HUES6 (cell line): ENCODE data around the gene MOCS3.

Experiments
- H3K27ac ChIP-seq: 2 replicates; pipeline ENCODE4 v1.7.0; 2013; ENCODE audit warnings: low read depth, mild to moderate bottlenecking, low read length, inconsistent platforms
- H3K27me3 ChIP-seq: 2 replicates; pipeline ENCODE4 v1.6.1; 2013; ENCODE audit warnings: low read length; ENCODE audit not compliant: control insufficient read depth, insufficient read depth
- H3K36me3 ChIP-seq: 2 replicates; pipeline ENCODE4 v1.6.1; 2013; ENCODE audit warnings: low read length; ENCODE audit not compliant: control insufficient read depth, insufficient read depth
- H3K4me1 ChIP-seq: 2 replicates; pipeline ENCODE4 v1.6.1; 2013; ENCODE audit warnings: low read length; ENCODE audit not compliant: control insufficient read depth, insufficient read depth
- H3K4me3 ChIP-seq: 2 replicates; pipeline ENCODE4 v1.5.1; 2013; ENCODE audit warnings: low read depth, low read length
- H3K9ac ChIP-seq: one replicate; pipeline ENCODE4 v1.6.1; 2013; ENCODE audit warnings: mild to moderate bottlenecking, low read length
- H3K9me3 ChIP-seq: 2 replicates; pipeline ENCODE4 v1.6.1; 2013; ENCODE audit warnings: low read depth, low read length; ENCODE audit not compliant: control insufficient read depth, insufficient read depth

MOCS3 gene

DNA sequence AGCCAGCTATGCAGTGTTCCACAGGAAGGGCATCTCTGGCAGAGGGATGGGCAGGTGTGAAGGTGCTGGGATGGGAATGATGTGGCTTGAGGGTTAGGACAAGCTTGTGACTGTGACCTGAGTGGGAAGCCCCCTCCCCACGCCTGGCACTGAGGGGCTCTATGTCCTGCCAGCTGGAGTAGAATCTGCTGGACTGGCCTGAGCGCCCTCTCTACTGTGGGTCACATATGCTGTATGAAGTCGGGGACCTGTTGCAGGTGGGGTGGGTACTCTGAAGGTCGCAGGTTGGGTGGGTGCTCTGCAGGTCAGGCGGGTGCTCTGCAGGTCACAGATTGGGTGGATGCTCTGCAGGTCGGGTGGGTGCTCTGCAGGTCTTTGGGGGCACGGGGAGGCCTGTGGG is 44.0 kb downstream of the MOCS3 start:
- Histone ChIP-seq H3K9ac (no peak overlapping the region), H3K9me3 (no peaks in the 10 kb centered on the region), H3K4me3 (no peak overlapping the region), H3K27ac (no peak overlapping the region), H3K36me3 (peaks cover 34% of the 10 kb centered on the region), H3K27me3 (no peaks in the 10 kb centered on the region), H3K4me1 (no peaks in the 10 kb centered on the region)

DNA sequence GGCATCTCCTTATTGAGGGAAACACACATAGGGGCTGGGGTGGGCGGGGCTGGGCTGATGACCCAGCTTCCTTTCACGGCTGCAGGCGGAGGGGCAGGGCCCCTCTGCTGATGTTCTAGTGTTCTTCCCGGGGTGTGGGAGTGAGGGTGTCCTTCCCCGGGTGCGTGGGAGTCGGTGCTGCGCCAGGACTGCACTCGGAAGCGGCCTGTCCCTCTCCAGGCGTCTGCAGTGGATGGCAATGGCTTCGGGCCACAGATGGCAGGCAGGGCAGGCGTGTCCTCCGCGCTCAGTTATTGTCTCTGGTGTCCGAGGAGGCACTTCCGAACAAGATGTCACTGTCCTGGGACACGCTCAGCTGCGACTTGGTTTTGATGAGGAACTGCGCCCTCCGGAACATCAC is 45.1 kb downstream of the MOCS3 start:
- no peak overlapping the region for H3K9ac ChIP-seq
- H3K4me1 ChIP-seq: no peaks in the 10 kb centered on the region
- H3K27me3 ChIP-seq: no peaks in the 10 kb centered on the region
- H3K9me3 ChIP-seq: no peaks in the 10 kb centered on the region
- H3K36me3 ChIP-seq: peaks cover 41% of the 10 kb centered on the region
- H3K4me3 ChIP-seq: no peak overlapping the region
- H3K27ac ChIP-seq: no peak overlapping the region

DNA sequence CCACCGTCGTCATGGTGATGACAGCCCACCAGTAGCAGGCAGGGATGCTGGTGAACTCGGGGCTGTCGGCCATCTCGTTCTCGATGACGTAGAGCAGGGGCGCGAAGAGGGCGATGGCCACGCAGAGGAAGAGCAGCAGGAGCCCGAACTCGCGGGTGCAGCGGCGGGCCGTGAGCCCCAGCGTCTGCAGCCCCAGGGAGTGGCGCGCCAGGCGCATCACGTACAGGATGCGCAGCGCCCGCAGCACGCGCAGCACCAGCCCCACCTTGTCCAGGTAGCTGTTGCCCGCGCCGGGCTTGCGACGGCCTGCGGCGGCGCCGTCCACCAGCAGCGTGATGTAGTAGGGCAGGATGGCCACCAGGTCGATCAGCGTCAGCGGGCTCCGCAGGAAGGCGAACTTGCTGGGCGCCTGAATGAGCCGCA is 45.7 kb downstream of the MOCS3 start:
- no peaks in the 10 kb centered on the region for H3K27me3 ChIP-seq
- H3K27ac ChIP-seq: no peak overlapping the region
- no peaks in the 10 kb centered on the region for H3K9me3 ChIP-seq
- H3K4me1 ChIP-seq: no peaks in the 10 kb centered on the region
- no peak overlapping the region for H3K9ac ChIP-seq
- H3K4me3 ChIP-seq: no peak overlapping the region
- peaks cover 47% of the 10 kb centered on the region for H3K36me3 ChIP-seq

DNA sequence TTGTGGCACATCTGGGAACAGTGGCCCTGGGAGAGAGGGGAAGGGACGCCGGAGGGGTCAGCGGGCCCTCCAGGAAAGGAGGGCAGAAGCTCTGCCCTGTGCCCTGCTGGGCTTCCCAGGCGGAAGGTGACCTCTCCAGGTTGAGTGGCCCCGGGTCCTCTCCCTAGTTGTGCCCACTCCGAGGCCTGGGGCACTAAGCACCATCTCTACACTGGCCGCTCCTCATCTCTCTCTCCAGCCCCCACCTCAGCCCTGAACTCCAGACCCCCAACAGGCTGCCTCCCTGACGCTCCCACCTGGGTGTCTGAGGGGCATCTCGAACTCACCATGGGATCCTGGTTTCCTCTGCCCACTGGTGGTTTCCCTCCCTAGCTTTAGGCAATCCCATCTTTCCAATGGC is 46.2 kb downstream of the MOCS3 start:
- Histone ChIP-seq H3K4me1 (no peaks in the 10 kb centered on the region), H3K9ac (no peak overlapping the region), H3K27me3 (no peaks in the 10 kb centered on the region), H3K27ac (no peak overlapping the region), H3K9me3 (no peaks in the 10 kb centered on the region), H3K4me3 (no peak overlapping the region), H3K36me3 (peaks cover 51% of the 10 kb centered on the region)

GRCh38 chr20:51005214-51005613 is 46.6 kb downstream of the MOCS3 start:
- Histone ChIP-seq H3K9me3 (no peaks in the 10 kb centered on the region), H3K27ac (no peak overlapping the region), H3K4me3 (no peak overlapping the region), H3K27me3 (no peaks in the 10 kb centered on the region), H3K9ac (no peak overlapping the region), H3K4me1 (no peaks in the 10 kb centered on the region), H3K36me3 (peaks cover 56% of the 10 kb centered on the region)

- H3K27ac ChIP-seq: no peak overlapping the region
- no peaks in the 10 kb centered on the region for H3K27me3 ChIP-seq
- H3K4me3 ChIP-seq: no peak overlapping the region
- peaks cover 4% of the 10 kb centered on the region; the same call in 1 of the 2 replicates for H3K4me1 ChIP-seq
- H3K9ac ChIP-seq: no peak overlapping the region
- no peaks in the 10 kb centered on the region for H3K9me3 ChIP-seq
- peaks cover 55% of the 10 kb centered on the region for H3K36me3 ChIP-seq
Measured at GRCh38 chr20:51008718-51009117, 50.1 kb downstream of the MOCS3 start.

GRCh38 chr20:51009303-51010042 is 50.9 kb downstream of the MOCS3 start:
- Histone ChIP-seq H3K9ac (no peak overlapping the region), H3K9me3 (no peaks in the 10 kb centered on the region), H3K27ac (no peak overlapping the region), H3K4me1 (peaks cover 11% of the 10 kb centered on the region), H3K36me3 (peaks cover 47% of the 10 kb centered on the region), H3K4me3 (no peak overlapping the region), H3K27me3 (no peaks in the 10 kb centered on the region)

DNA sequence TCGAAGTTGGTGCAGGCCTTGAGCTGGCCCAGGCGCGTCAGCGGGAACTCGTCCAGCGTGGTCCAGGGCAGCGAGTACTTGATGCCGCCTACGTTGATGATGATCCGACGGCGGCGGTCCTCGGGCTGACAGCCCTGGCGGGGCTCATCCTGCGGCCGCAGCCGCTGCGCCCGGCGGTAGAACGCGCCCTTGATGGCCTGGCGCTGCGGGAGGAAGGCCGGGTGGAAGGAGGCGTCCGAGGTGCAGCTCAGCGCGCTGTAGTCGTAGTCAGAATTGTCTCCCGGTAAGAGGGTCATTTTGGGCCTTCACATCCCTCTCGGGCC is 51.4 kb downstream of the MOCS3 start:
- peaks cover 42% of the 10 kb centered on the region for H3K36me3 ChIP-seq
- H3K27ac ChIP-seq: no peak overlapping the region
- H3K4me3 ChIP-seq: no peak overlapping the region
- no peak overlapping the region for H3K9ac ChIP-seq
- H3K9me3 ChIP-seq: no peaks in the 10 kb centered on the region
- no peaks in the 10 kb centered on the region for H3K27me3 ChIP-seq
- H3K4me1 ChIP-seq: peaks cover 17% of the 10 kb centered on the region

- Histone ChIP-seq H3K4me3 (no peak overlapping the region), H3K36me3 (peaks cover 36% of the 10 kb centered on the region), H3K9ac (no peak overlapping the region), H3K9me3 (no peaks in the 10 kb centered on the region), H3K27me3 (no peaks in the 10 kb centered on the region), H3K4me1 (peaks cover 24% of the 10 kb centered on the region), H3K27ac (no peak overlapping the region)
Measured at GRCh38 chr20:51010932-51011331, 52.3 kb downstream of the MOCS3 start.

DNA sequence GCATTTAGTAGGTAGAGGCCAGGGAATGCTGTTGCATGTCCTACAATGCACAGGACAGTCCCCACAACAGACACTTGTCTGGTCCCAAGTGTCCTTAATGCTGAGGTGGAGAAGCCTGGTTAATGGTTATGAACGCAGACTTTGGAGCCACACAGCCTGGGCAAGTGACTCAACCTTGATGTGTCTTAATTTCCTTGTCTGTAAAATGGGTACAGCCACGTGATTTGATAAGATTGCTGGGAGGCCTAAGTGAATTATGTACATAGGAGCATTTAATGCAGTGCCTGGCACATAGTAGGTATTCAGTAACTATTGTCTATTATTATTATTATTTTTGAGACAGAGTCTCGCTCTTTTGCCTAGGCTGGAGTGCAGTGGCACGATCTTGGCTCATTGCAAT is 52.9 kb downstream of the MOCS3 start:
- Histone ChIP-seq H3K4me1 (peaks cover 24% of the 10 kb centered on the region), H3K4me3 (no peak overlapping the region), H3K36me3 (peaks cover 33% of the 10 kb centered on the region), H3K9me3 (no peaks in the 10 kb centered on the region), H3K27ac (no peak overlapping the region), H3K27me3 (no peaks in the 10 kb centered on the region), H3K9ac (no peak overlapping the region)

GRCh38 chr20:51012357-51012756 is 53.7 kb downstream of the MOCS3 start:
- Histone ChIP-seq H3K9ac (no peak overlapping the region), H3K27ac (no peak overlapping the region), H3K36me3 (peaks cover 36% of the 10 kb centered on the region), H3K4me1 (peaks cover 24% of the 10 kb centered on the region), H3K9me3 (no peaks in the 10 kb centered on the region), H3K27me3 (no peaks in the 10 kb centered on the region), H3K4me3 (no peak overlapping the region)
